CD4-positive, alpha-beta T cell treated with Interferon alpha-2 for 1 hour (primary cell): ENCODE data around the gene MPZL3.
"Not testable (repeated sequence)": the region's sequence is repeated elsewhere in the genome, so short reads cannot be mapped to it uniquely, and the experiment has no call there.

Experiments
- DNase-seq, 2 donors: peaks; one replicate each; pipeline ENCODE4 v3.0.0-alpha.2; 2020 to 2022

Gene MPZL3

GRCh38 chr11:118211006-118211405, 41.2 kb downstream of the MPZL3 start:
- no peak for DNase-seq

DNA sequence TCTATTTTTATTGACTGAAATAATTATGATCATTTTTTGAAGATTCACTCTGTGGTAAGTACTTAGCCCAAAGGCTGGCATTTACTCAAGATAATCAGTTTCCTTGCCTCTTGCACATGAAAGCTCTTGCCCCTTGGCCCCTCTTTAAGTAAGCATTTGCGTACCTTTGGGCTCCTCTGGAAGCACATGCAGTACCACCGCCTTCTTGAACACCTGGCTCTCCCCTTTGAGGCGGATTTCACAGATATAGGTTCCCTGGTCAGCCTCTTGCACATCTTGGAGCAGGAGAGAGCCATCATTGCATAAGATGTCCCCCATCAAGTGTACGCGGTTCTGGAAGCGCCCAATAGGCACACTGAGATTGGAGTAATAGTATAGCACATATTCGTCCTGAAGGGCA, 41.8 kb downstream of the MPZL3 start:
- DNase-seq, result no peak

GRCh38 chr11:118209033-118209432, 43.1 kb downstream of the MPZL3 start:
- DNase-seq, result no peak

DNA sequence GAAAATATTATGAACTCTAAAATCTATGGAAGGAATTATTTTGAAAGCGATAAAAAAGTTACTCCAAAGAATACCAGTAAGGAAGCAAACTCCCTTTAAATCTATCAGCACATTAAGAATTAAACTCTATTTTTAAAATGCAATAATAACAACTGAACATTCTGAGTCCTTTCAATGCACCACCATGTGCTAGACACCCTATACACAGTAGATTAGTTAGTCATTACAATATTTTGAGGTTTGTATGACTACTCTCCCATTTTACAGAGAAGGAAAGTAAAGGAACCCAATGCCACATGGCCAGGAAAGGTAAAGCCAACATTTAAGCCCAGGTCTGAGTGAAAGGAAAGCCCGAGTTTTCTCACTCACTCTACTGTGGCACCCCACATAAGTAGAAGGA, 45.1 kb downstream of the MPZL3 start:
- no peak for DNase-seq

DNA sequence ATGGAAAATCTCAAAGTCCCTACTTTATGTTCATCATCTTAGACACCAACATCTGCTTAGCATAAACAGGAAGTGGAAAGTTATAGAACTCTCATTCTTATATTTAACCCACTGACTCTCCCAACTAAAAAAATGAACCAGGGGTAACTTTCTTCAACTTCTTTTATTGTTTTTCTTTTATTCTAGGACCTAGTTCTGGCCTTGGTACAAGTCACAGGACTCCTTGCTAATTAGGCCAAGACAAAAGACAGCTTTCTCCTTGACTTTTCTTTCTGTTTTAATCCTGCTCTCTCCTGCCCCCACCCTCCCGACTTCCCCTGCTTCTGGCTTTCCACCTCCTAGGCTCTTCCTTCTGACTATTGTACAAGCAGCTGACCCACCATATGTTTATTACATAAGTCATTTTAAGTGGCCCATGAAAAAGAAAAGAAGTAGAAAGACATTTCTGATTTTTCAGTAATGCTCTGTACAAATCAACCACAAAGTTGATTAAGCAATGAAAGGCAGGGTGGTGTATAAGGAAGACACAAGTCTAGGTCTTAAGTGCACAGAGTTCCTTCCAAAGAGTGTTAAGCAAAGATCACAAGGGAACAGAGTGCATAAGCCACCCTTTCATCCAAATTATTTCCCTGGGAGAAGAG, 45.7 kb downstream of the MPZL3 start:
- no peak for DNase-seq

- DNase-seq, result no peak
Observed at GRCh38 chr11:118205606-118206378, 46.4 kb downstream of the MPZL3 start.

- DNase-seq, result peak in 1 of 2 donors; percentile 65
Observed at GRCh38 chr11:118202599-118203422, 49.4 kb downstream of the MPZL3 start.

DNA sequence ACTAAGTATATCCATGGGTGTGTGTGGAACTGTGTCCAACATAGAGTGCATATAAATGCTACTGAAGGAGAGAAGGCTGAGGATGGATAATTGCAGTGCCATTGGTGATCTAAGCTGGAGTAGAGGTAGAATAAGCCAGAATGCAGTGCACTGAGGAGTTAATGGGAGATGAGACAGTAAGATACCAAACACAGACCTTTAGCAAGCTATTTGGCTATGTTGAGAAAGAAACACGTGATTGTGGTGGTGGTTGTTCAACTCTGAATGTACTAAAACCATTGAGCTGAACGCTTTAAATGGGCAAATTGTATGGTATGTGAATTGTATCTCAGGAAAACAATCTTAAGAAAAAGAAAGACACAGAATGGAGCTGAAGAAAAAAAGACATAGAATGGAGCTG, 50.2 kb downstream of the MPZL3 start:
- no peak for DNase-seq

- DNase-seq, result peak; percentile 42 to 52
Observed at GRCh38 chr11:118200901-118201680, 51.1 kb downstream of the MPZL3 start.

GRCh38 chr11:118200497-118200896, 51.7 kb downstream of the MPZL3 start:
- DNase-seq, result no peak

DNA sequence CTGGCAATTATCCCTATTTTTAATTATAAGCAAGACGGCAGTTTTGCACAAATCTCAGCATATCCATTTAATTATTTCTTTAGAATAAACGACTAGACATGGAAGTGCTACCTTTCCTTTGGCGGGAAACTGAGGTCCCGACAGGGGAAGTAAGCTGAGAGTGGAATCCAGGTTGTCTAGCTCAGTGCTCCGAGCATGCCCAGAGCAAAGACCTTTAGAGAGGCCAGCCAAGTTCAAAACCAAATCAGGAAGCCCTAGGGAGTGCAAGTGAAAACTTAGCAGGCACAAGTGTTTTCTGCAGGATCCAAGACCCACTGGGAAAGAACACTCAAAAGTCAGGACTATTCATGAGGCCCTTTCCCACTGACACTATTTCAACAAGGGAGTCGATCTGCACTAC, 53.0 kb downstream of the MPZL3 start:
- no peak for DNase-seq

GRCh38 chr11:118198370-118198769, 53.8 kb downstream of the MPZL3 start:
- DNase-seq, result peak; percentile 81 to 83

GRCh38 chr11:118194835-118195627, 57.1 kb downstream of the MPZL3 start:
- no peak for DNase-seq

DNA sequence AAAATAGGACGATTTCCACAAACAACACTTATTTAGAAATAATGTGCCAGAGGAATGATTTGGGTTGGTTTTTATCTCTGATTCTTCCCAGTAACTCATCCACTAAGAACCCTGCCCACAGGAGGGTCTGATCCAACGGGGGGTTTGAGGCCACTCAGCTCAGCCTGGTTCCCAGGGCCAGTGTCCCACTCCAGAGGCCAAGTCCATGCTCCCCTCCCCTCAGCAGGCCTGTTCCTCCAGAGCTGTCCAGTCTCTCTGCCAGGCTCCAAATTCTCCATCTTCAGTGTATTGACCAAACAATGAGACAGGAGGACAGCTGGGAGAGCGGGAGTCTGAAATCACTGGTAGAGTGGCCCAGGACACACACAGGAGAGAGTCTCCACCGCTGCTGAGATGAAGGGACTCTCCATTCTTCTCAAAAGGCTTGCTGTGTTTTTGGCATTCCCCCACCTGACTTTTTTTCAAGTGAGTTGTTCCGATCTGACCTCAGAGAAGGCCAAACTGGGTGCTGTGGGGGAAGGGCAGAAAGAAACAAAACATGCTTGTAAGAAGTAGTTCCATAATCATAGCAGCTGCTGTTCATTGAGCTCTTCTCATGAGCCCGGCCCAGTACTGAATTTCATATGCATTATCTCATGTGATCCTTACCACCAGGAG, 58.1 kb downstream of the MPZL3 start:
- no peak for DNase-seq

- DNase-seq, result not testable (repeated sequence)
Observed at GRCh38 chr11:118192817-118193216, 59.3 kb downstream of the MPZL3 start.

- DNase-seq, result not testable (repeated sequence)
Observed at GRCh38 chr11:118190942-118191506, 61.1 kb downstream of the MPZL3 start.

GRCh38 chr11:118186346-118187107, 65.6 kb downstream of the MPZL3 start:
- no peak for DNase-seq

GRCh38 chr11:118184784-118185579, 67.2 kb downstream of the MPZL3 start:
- DNase-seq, result no peak

DNA sequence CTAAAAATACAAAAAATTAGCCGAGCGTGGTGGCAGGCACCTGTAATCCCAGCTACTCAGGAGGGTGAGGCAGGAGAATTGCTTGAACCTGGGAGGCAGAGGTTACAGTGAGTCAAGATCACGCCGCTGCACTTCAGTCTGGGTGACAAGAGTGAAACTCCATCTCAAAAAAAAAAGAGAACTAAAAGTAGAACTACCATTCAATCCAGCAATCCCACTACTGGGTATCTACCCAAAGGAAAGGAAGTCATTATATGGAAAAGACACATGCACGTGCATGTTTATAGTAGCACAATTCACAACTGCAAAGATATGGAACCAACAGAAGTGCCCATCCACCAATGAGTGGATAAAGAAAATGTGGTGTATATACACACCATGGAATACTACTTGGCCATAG, 68.5 kb downstream of the MPZL3 start:
- DNase-seq, result peak in 1 of 2 donors; percentile 10
